ENCODE measurements around the gene CERS2. TPM values are rescaled to one million over a fixed set of nuclear protein-coding genes. Genes with fewer than 3 reads are reported as not detected.
A peak's percentile ranks its signal among the peaks of the same experiment; 100 is the strongest.

Gene CERS2, protein sequence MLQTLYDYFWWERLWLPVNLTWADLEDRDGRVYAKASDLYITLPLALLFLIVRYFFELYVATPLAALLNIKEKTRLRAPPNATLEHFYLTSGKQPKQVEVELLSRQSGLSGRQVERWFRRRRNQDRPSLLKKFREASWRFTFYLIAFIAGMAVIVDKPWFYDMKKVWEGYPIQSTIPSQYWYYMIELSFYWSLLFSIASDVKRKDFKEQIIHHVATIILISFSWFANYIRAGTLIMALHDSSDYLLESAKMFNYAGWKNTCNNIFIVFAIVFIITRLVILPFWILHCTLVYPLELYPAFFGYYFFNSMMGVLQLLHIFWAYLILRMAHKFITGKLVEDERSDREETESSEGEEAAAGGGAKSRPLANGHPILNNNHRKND
- 199 to 223 TPM (median 217 TPM) in 3 replicates for total RNA-seq
- long read RNA-seq, transcript CERS2-201 (11 exons, 2,544 nt), result minor isoform, 8 of 253 reads
- long read RNA-seq, transcript CERS2-205 (11 exons, 2,505 nt), result major isoform, 193 of 253 reads
- long read RNA-seq, partial matches to known transcripts, result 7 of 253 reads
- long read RNA-seq, other reads (novel, unspliced or antisense), result 42 of 253 reads

- H3K4me3 Mint-ChIP-seq (ENCODE audit: unreplicated experiment), result peak within 1 kb of the TSS; percentile 83
- TF ChIP-seq, protein P1, sequence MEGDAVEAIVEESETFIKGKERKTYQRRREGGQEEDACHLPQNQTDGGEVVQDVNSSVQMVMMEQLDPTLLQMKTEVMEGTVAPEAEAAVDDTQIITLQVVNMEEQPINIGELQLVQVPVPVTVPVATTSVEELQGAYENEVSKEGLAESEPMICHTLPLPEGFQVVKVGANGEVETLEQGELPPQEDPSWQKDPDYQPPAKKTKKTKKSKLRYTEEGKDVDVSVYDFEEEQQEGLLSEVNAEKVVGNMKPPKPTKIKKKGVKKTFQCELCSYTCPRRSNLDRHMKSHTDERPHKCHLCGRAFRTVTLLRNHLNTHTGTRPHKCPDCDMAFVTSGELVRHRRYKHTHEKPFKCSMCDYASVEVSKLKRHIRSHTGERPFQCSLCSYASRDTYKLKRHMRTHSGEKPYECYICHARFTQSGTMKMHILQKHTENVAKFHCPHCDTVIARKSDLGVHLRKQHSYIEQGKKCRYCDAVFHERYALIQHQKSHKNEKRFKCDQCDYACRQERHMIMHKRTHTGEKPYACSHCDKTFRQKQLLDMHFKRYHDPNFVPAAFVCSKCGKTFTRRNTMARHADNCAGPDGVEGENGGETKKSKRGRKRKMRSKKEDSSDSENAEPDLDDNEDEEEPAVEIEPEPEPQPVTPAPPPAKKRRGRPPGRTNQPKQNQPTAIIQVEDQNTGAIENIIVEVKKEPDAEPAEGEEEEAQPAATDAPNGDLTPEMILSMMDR (IDR thresholded peaks at IDR 0.05), result no peak
- no peaks in the 10 kb centered on the region for H3K9me3 Mint-ChIP-seq (ENCODE audit: low read depth)
- H3K27me3 Mint-ChIP-seq (ENCODE audit: low read depth), result no peaks in the 10 kb centered on the region
- peaks cover 65% of the 10 kb centered on the region for H3K4me1 Mint-ChIP-seq (ENCODE audit: low read depth)
- DNase-seq (ENCODE audit: low spot score), result no peak
- no peaks in the 10 kb centered on the region for H3K36me3 Mint-ChIP-seq (ENCODE audit: low read depth)
- peak within 1 kb of the TSS; percentile 93 for H3K27ac Mint-ChIP-seq (ENCODE audit: unreplicated experiment)
These were observed at the start of gene CERS2 for GRCh38 chr1:150974580-150975478. Gene CERS2, minus strand, starts transcription at chr1:150974835. Its CDS starts 5,745 bp downstream, at chr1:150969090.

GRCh38 chr1:151013518-151013917 lies 38.9 kb upstream of the CERS2 start:
- Mint-ChIP-seq H3K27ac (ENCODE audit: unreplicated experiment) (peak overlapping the region; percentile 82), H3K4me3 (ENCODE audit: unreplicated experiment) (no peak overlapping the region)
- TF ChIP-seq, protein P1 (IDR thresholded peaks at IDR 0.05), result no peak

GRCh38 chr1:151012684-151013471 lies 38.2 kb upstream of the CERS2 start:
- no peaks in the 10 kb centered on the region for H3K36me3 Mint-ChIP-seq (ENCODE audit: low read depth)
- H3K9me3 Mint-ChIP-seq (ENCODE audit: low read depth), result no peaks in the 10 kb centered on the region
- H3K27me3 Mint-ChIP-seq (ENCODE audit: low read depth), result no peaks in the 10 kb centered on the region
- peak overlapping the region; percentile 82 for H3K27ac Mint-ChIP-seq (ENCODE audit: unreplicated experiment)
- H3K4me1 Mint-ChIP-seq (ENCODE audit: low read depth), result peaks cover 40% of the 10 kb centered on the region
- TF ChIP-seq, protein P1 (IDR thresholded peaks at IDR 0.05), result no peak
- H3K4me3 Mint-ChIP-seq (ENCODE audit: unreplicated experiment), result no peak overlapping the region
- DNase-seq (ENCODE audit: low spot score), result no peak

More at GRCh38 chr1:151013518-151013917, 38.9 kb upstream of the CERS2 start:
- peaks cover 35% of the 10 kb centered on the region for H3K4me1 Mint-ChIP-seq (ENCODE audit: low read depth)
- no peaks in the 10 kb centered on the region for H3K9me3 Mint-ChIP-seq (ENCODE audit: low read depth)
- H3K36me3 Mint-ChIP-seq (ENCODE audit: low read depth), result peaks cover 3% of the 10 kb centered on the region
- no peak for DNase-seq (ENCODE audit: low spot score)
- no peaks in the 10 kb centered on the region for H3K27me3 Mint-ChIP-seq (ENCODE audit: low read depth)

DNA sequence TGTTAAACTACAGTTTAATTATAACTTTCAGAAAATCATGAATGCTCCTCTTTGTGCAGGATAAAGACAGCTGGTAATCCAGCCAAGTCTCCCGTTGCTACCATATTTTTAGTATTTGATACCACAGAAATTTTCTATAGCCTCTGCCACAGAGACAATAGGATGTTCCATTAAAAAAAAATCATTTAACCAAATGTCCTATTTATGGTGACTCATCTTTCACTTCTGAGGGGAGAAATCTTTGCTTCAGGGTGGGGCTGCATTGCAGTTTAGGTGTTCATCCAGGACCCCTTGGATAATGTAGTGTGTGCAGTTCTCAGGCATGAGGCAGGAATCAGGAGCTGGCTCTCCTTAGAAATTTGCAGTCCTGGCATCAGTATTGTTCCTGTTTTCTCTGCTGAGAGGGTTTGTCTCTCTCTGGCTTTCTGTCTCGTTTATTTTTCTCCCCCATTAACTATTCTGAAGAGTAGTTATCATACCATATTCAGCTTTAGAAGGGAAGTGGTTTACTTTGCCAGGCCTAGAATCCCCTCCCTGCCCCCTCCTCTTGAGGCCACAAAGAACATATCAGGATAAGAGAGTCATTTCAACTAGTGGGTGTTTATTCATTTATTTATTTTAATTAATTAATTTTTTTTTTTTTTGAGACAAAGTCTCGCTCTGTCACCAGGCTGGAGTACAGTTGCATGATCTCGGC lies 36.7 kb upstream of the CERS2 start:
- no peak overlapping the region for H3K4me3 Mint-ChIP-seq (ENCODE audit: unreplicated experiment)
- H3K27ac Mint-ChIP-seq (ENCODE audit: unreplicated experiment), result peak overlapping the region; percentile 25
- H3K4me1 Mint-ChIP-seq (ENCODE audit: low read depth), result peaks cover 55% of the 10 kb centered on the region
- no peaks in the 10 kb centered on the region for H3K36me3 Mint-ChIP-seq (ENCODE audit: low read depth)
- no peaks in the 10 kb centered on the region for H3K9me3 Mint-ChIP-seq (ENCODE audit: low read depth)
- no peaks in the 10 kb centered on the region for H3K27me3 Mint-ChIP-seq (ENCODE audit: low read depth)
- TF ChIP-seq, protein P1 (IDR thresholded peaks at IDR 0.05), result no peak
- DNase-seq (ENCODE audit: low spot score), result no peak
